Inflammatory macrophage treated with lipopolysaccharide for 1 hour (primary cell): ENCODE measurements around the gene CGNL1.

Experiments
- DNase-seq, 2 donors: peaks; one replicate each; pipeline ENCODE4 v3.0.0-alpha.2; 2020 to 2022

Gene CGNL1

GRCh38 chr15:57352535-57353316, 23.6 kb upstream of the CGNL1 start:
- DNase-seq, result no peak

GRCh38 chr15:57353317-57353804, 22.9 kb upstream of the CGNL1 start:
- no peak for DNase-seq

GRCh38 chr15:57354436-57355123, 21.7 kb upstream of the CGNL1 start:
- no peak for DNase-seq

- no peak for DNase-seq
Measured at GRCh38 chr15:57355259-57355658, 21.0 kb upstream of the CGNL1 start.

GRCh38 chr15:57356178-57356577, 20.1 kb upstream of the CGNL1 start:
- DNase-seq, result no peak

GRCh38 chr15:57356636-57357035, 19.7 kb upstream of the CGNL1 start:
- no peak for DNase-seq

- DNase-seq, result no peak
Measured at GRCh38 chr15:57357799-57358198, 18.5 kb upstream of the CGNL1 start.

- no peak for DNase-seq
Measured at GRCh38 chr15:57358571-57358970, 17.7 kb upstream of the CGNL1 start.

GRCh38 chr15:57363661-57364060, 12.6 kb upstream of the CGNL1 start:
- no peak for DNase-seq

- peak; percentile 33 to 59 for DNase-seq
Measured at GRCh38 chr15:57364282-57365007, 11.9 kb upstream of the CGNL1 start.

- DNase-seq, result no peak
Measured at GRCh38 chr15:57367556-57367955, 8.7 kb upstream of the CGNL1 start.

GRCh38 chr15:57370929-57371328, 5.4 kb upstream of the CGNL1 start:
- DNase-seq, result no peak

- DNase-seq, result no peak
Measured at GRCh38 chr15:57373251-57373881, 2.9 kb upstream of the CGNL1 start.

GRCh38 chr15:57373882-57374276, 2.4 kb upstream of the CGNL1 start:
- no peak for DNase-seq

- no peak for DNase-seq
Measured at GRCh38 chr15:57376696-57377477, 582 bp downstream of the CGNL1 start.

GRCh38 chr15:57377478-57377847, 1.2 kb downstream of the CGNL1 start:
- no peak for DNase-seq

GRCh38 chr15:57379487-57379886, 3.2 kb downstream of the CGNL1 start:
- no peak for DNase-seq

GRCh38 chr15:57380854-57381253, 4.5 kb downstream of the CGNL1 start:
- no peak for DNase-seq

GRCh38 chr15:57382215-57382614, 5.9 kb downstream of the CGNL1 start:
- DNase-seq, result no peak

- no peak for DNase-seq
Measured at GRCh38 chr15:57382969-57383368, 6.7 kb downstream of the CGNL1 start.

- DNase-seq, result no peak
Measured at GRCh38 chr15:57384024-57384423, 7.7 kb downstream of the CGNL1 start.

- DNase-seq, result no peak
Measured at GRCh38 chr15:57384816-57385215, 8.5 kb downstream of the CGNL1 start.
